GM19397 (cell line): Measurements from ENCODE around the gene GDF10.
A peak's percentile ranks its signal among the peaks of the same experiment; 100 is the strongest.

Experiments used
- ATAC-seq: cut with Tn5 transposase; IDR thresholded peaks from one replicate; pipeline ENCODE4 v1.9.1; 2021; ENCODE audit warnings: mild to moderate bottlenecking, moderate library complexity; ENCODE audit not compliant: unreplicated experiment

The GDF10 gene

GRCh38 chr10:47331491-47331890, 31.5 kb downstream of the GDF10 start:
- ATAC-seq = no peak

DNA sequence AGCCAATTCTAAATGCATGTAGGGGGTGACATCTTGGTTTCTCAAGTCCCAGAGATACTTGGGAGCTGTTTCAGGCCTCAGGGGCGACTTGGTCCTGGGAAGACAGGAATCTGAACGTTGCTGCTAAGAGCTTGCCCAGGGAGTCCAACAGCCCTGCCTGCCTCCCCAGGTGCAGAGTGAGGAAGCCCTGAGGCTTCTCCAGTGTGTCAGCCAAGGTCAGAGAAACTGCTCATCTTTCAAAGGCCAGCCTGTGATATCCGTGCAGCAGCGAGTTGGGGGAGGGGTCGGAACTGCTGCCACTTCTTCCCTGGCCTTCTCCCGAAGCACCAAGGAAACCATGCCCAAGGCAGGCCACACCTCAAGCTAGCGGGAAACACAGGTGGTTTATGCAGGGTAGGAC, 32.0 kb downstream of the GDF10 start:
- ATAC-seq = no peak

- no peak for ATAC-seq
Observed at GRCh38 chr10:47332371-47332770, 32.4 kb downstream of the GDF10 start.

DNA sequence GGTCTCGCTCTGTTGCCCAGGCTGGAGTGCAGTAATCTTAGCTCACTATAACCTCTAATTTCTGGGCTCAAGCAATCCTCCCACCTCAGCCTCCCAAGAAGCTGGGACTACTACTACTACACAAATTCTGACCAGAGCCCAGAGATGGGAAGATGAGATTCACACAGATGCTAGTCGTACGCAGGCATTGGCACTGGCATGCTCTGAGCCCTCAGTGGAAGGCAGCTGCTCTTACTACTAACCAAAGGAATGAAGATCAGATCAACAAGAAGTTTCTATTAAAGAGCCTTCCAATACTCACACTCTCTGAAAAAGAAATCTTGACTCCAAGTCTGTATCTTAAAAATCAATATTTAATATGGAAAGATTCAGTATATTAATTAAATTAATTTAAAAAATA, 32.9 kb downstream of the GDF10 start:
- no peak for ATAC-seq

- ATAC-seq = no peak
Observed at GRCh38 chr10:47333532-47333931, 33.5 kb downstream of the GDF10 start.

- no peak for ATAC-seq
Observed at GRCh38 chr10:47334466-47335295, 34.7 kb downstream of the GDF10 start.

- ATAC-seq = no peak
Observed at GRCh38 chr10:47335906-47336305, 35.9 kb downstream of the GDF10 start.

GRCh38 chr10:47336387-47337134, 36.6 kb downstream of the GDF10 start:
- no peak for ATAC-seq

DNA sequence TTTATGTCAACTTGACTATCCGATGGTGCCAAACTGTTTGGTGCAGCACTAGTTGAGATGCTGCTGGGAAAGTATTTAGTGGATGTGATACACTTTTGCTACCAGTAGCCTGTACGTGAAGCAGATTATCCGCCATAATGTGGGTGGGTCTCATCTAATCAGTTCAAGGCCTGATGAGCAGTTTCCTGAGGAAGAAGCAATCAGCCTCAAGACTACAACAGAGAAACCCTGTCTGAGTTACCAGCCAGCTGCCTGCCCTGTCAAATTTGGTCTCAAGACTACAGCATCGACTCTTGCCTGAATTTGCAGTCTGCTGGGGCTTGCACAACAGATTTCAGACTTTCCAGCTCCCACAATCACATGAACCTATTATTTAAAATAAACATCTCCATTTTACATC, 37.3 kb downstream of the GDF10 start:
- ATAC-seq = no peak

- no peak for ATAC-seq
Observed at GRCh38 chr10:47339186-47339735, 39.3 kb downstream of the GDF10 start.

- peak; percentile 28 for ATAC-seq
Observed at GRCh38 chr10:47339759-47340607, 40.0 kb downstream of the GDF10 start.

DNA sequence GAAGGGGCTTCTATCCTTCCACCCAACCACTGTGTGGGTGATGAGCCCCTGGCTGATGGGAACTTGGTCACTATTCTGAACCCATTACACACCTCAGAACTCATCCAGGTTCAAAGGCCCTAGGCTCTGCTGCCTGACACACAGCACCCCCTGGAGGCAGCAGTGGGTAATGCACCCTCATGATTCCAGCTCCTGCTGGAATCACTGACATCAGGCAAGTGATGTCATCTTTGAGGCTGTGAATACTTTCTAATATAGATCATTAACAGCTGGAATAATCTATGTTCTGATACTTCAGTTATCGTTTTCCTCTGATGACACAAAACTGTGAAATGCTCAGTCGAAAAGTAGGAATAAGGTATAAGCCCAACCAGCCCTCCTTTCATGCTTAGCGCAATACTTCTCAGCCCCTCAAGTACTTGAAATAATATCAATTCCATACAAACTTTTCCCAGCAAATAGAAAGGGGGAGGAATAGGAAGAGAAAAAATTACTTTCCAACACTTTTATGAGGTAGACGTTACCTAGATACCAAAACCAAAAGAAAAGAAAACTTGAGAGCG, 40.7 kb downstream of the GDF10 start:
- ATAC-seq = peak; percentile 66

GRCh38 chr10:47344996-47345870, 45.2 kb downstream of the GDF10 start:
- ATAC-seq = no peak

DNA sequence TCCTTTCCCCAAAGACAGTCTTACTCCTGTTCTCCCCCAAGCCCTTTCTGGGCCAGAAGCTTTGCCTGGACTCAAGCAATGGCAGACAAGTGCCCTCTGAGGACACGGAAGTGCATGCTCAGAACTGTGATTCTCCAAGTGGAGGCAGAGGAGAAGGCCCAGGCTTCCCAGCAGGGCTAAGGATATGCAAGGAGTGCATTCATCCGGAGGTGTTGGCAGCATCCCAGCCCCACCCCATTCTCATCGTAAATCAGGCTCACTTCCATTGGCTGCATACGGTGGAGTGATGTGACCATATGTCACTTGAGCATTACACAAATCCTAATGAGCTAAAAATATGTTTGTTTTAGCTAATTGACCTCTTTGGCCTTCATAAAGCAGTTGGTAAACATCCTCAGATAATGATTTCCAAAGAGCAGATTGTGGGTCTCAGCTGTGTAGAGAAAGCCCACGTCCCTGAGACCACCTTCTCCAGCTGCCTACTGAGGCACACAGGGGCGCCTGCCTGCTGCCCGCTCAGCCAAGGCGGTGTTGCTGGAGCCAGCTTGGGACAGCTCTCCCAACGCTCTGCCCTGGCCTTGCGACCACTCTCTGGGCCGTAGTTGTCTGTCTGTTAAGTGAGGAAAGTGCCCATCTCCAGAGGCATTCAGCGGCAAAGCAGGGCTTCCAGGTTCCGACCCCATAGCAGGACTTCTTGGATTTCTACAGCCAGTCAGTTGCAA, 46.7 kb downstream of the GDF10 start:
- no peak for ATAC-seq

DNA sequence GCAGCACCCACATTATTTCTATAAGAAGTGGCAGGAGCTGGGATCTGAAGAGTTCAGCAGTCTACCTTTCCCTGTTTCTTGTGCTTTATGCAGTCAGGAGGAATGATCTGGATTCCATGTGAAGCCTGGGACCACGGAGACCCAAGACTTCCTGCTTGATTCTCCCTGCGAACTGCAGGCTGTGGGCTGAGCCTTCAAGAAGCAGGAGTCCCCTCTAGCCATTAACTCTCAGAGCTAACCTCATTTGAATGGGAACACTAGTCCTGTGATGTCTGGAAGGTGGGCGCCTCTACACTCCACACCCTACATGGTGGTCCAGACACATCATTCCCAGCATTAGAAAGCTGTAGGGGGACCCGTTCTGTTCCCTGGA, 47.3 kb downstream of the GDF10 start:
- ATAC-seq = no peak

- ATAC-seq = no peak
Observed at GRCh38 chr10:47348138-47348651, 48.2 kb downstream of the GDF10 start, which contains the start of gene RBP3. TSS of gene RBP3 (plus strand) at chr10:47348363. CDS start at chr10:47348485, 122 bp downstream.

- no peak for ATAC-seq
Observed at GRCh38 chr10:47348661-47349470, 48.9 kb downstream of the GDF10 start.

- no peak for ATAC-seq
Observed at GRCh38 chr10:47349516-47349915, 49.5 kb downstream of the GDF10 start.
